Psoas muscle (tissue), 8 donors: Measurements from ENCODE around the gene DACH1. TPM values are rescaled to one million over a fixed set of nuclear protein-coding genes. Genes with fewer than 3 reads are reported as not detected.

ENCODE experiments used
- ATAC-seq, 4 donors: fragments of 200-7000 bp; cut with Tn5 transposase; one replicate each; pipeline ENCODE4 v1.9.1; 2020; ENCODE audit warnings: moderate library complexity in 3 of 4, mild to moderate bottlenecking in 2 of 4
- DNase-seq, 2 donors: peaks; one replicate each; pipeline ENCODE4 v3.0.0-alpha.2; 2020
- H3K27ac ChIP-seq: fragments of 200-600 bp; one replicate; pipeline ENCODE4 v1.8.0; 2022
- H3K27me3 ChIP-seq, 3 donors: fragments of 200-600 bp in 1 of 3; one replicate each; pipeline versions ENCODE4 v1.6.1 to v1.8.0; 2013 to 2022; ENCODE audit warnings: low read length in 2 of 3, mild to moderate bottlenecking in 2 of 3, moderate library complexity in 1 of 3; ENCODE audit not compliant: insufficient read depth in 3 of 3
- H3K36me3 ChIP-seq, 2 donors: fragments of 200-600 bp in 1 of 2; one replicate each; pipeline versions ENCODE4 v1.6.1 to v1.8.0; 2013 to 2022; ENCODE audit warnings: low read depth in 1 of 2, mild to moderate bottlenecking in 1 of 2, moderate library complexity in 1 of 2; ENCODE audit not compliant: insufficient read depth in 1 of 2
- H3K4me1 ChIP-seq: fragments of 200-600 bp; one replicate; pipeline ENCODE4 v1.8.0; 2022
- H3K4me3 ChIP-seq: fragments of 200-600 bp; one replicate; pipeline ENCODE4 v1.8.0; 2022; ENCODE audit warnings: mild to moderate bottlenecking
- H3K9me3 ChIP-seq: fragments of 200-600 bp; one replicate; pipeline ENCODE4 v1.8.0; 2022
- WGBS, 3 donors: extraction: QIAGEN DNeasy Blood & Tissue Kit; methylation state at CpG; one replicate each; pipeline versions ENCODE4 v1.1.6 to v1.1.7; 2013; 5-methylcytosine and 5-hydroxymethylcytosine counted together
- intact Hi-C, 2 donors: fragments of 100-400 bp; cut with DNase I; formaldehyde crosslinking; loops; one replicate each; pipeline versions ENCODE4 v1.11.0 to v1.14.2; 2022
- polyA plus RNA-seq, 3 donors: library from polyadenylated mRNA; stranded (reverse); fragments of 200-250 nt; gene quantifications; one replicate each; pipeline ENCODE4 v1.2.3, GENCODE V29; 2013
- total RNA-seq, 4 donors: library from RNA; stranded (reverse); fragmentation: NEBNext Ultra II Directional in 2 of 4; extraction: Animal tissue kit (Norgen Biotek cat#: 25700) in 2 of 4; gene quantifications; one replicate each; pipeline versions ENCODE4 v1.2.1 to v1.2.4, GENCODE V29; 2021 to 2023
- TF ChIP-seq, protein P1 (sequence below): fragments of 200-600 bp; IDR thresholded peaks from one replicate; pipeline ENCODE4 v1.8.0; 2022; ENCODE audit warnings: antibody characterized with exemption
- donor health status: healthy with polysubstance abuse.
- donor health status: DM: no; HTN: no; CAD: no; lungs with moderate emphysema.
- donor health status: Bipolar disorder and iron deficiency.
- donor health status: healthy.
- donor health status: DM: yes; HTN: yes; CAD: no.
- donor health status: DM: no; HTN: no; CAD: no.
- donor health status: DM: no; HTN: no; CAD: no.
- donor health status: DM: yes; HTN: yes; CAD: no.

Gene DACH1
- total and polyA plus RNA-seq, 7 donors = 0.51 to 3.6 (median 1.1) TPM

DNA sequence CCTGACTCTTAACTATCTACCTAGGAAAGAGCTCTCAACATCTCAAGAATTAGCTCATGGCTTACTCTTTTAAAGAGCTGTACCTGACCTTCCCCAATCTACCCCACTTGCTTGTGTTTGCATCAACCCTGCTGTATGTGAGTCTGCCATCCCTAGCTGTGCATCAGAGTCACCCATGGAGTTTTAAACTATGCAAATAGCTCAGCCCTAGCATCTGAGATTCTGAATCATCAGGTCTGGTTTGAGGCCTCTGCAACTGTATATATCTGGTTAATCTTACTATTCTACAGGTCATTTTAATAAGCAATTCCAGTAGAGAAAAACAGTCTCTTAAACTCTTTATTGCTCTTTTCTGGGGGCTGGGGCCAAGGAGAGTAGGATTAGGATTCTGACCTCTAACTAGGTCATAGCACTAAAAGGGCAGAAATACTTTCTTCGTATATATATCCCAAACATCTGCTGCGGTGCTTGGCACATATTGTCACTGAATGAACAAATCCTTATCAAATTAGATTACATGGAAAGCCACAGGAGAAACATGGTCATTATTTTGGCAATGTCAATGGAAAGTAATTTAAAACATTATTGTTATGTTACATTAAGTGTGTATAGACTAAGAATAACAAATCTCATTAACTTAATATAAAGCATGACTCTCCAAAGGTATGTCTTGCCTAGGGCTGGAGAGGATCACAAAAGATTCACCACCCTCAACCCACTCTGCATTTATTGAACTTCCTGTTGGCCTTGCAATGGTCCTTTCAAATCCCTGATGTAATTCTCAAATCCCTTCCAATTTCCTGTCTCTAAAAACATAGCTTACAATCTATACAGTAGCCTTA lies 232.2 kb downstream of the DACH1 start:
- ATAC-seq = no peak
- no peak overlapping the region for H3K27ac ChIP-seq
- TF ChIP-seq, protein P1, sequence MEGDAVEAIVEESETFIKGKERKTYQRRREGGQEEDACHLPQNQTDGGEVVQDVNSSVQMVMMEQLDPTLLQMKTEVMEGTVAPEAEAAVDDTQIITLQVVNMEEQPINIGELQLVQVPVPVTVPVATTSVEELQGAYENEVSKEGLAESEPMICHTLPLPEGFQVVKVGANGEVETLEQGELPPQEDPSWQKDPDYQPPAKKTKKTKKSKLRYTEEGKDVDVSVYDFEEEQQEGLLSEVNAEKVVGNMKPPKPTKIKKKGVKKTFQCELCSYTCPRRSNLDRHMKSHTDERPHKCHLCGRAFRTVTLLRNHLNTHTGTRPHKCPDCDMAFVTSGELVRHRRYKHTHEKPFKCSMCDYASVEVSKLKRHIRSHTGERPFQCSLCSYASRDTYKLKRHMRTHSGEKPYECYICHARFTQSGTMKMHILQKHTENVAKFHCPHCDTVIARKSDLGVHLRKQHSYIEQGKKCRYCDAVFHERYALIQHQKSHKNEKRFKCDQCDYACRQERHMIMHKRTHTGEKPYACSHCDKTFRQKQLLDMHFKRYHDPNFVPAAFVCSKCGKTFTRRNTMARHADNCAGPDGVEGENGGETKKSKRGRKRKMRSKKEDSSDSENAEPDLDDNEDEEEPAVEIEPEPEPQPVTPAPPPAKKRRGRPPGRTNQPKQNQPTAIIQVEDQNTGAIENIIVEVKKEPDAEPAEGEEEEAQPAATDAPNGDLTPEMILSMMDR = no peak
- H3K4me1 ChIP-seq = no peaks in the 10 kb centered on the region
- H3K9me3 ChIP-seq = no peaks in the 10 kb centered on the region
- H3K4me3 ChIP-seq = no peak overlapping the region
- WGBS, 3 donors = 32 to 36% (median 34%) methylated on average over 2 of the region's 2 CpGs
- DNase-seq = no peak
- no peaks in the 10 kb centered on the region for H3K36me3 ChIP-seq
- no peaks in the 10 kb centered on the region for H3K27me3 ChIP-seq
- intact Hi-C loops = no loop called here

DNA sequence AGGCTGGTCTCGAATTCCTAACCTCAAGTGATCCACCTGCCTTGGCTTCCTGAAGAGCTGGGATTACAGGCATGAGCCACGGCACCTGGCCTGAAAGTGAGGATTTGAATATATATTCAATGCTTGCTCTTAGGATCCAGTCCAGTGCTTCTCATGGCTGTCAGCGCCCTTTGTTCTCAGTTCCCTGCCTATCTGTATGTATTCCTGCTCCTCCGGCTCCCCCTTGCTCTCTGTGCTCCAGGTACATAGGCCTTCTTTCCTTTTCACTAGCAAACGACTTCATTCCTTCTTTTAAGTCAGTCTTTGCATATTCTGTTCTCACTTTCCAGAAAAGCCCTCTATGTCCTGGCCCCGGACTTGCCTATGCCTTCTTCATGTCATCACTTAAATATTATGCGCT lies 232.8 kb downstream of the DACH1 start:
- DNase-seq (no peak), ATAC-seq (no peak)
- no peaks in the 10 kb centered on the region for H3K4me1 ChIP-seq
- WGBS, 3 donors = 91 to 98% (median 92%) methylated on average over 7 of the region's 7 CpGs
- H3K27ac ChIP-seq = no peak overlapping the region
- no peaks in the 10 kb centered on the region for H3K27me3 ChIP-seq
- intact Hi-C loops = no loop called here
- TF ChIP-seq, protein P1 = no peak
- H3K36me3 ChIP-seq = no peaks in the 10 kb centered on the region
- H3K9me3 ChIP-seq = no peaks in the 10 kb centered on the region
- H3K4me3 ChIP-seq = no peak overlapping the region

DNA sequence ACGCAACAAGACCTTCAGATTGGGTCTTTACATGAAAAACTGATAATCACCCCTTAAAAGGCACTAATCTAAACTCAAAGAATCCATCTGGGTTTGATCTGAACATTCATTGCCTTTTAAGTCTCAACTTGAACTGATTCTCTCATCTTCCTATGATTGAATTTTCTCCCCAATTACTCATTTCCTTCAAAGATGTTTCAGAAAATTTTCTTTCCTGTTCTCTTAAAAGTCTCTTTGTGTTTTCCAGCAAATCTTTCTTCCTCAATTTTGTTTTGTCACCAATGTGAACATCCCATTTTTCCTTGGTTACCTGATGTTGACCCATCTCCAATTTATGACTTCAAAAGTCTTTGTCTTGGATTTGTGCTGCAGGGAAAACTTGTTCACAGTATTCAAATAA lies 234.3 kb downstream of the DACH1 start:
- Histone ChIP-seq H3K4me1 (no peaks in the 10 kb centered on the region), H3K36me3 (no peaks in the 10 kb centered on the region), H3K4me3 (no peak overlapping the region), H3K9me3 (no peaks in the 10 kb centered on the region), H3K27me3 (no peaks in the 10 kb centered on the region), H3K27ac (no peak overlapping the region)
- TF ChIP-seq, protein P1 = no peak
- DNase-seq = no peak
- intact Hi-C loops = no loop called here
- no peak for ATAC-seq
- WGBS, 3 donors = 88 to 95% (median 88%) methylated on average over 1 of the region's 1 CpG

DNA sequence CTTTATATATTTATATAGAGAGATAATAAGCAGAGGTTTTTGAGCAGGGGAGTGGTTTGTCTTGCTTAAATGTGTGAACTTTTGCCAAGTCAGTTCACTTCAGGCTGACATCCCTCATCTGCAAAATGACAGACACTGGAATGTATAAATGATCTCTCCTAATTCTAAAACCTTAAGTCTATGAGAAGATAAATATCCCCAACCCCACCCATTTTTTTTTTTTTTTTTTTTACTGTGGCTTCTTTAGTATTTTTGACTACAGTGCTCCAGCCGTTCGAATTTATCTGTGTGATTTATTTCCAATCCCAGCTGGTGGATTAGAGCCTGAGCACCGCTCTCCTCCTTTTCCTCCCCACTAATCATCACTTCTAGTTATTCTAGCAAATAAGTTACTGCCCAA lies 234.8 kb downstream of the DACH1 start:
- Histone ChIP-seq H3K27me3 (no peaks in the 10 kb centered on the region), H3K9me3 (no peaks in the 10 kb centered on the region), H3K27ac (no peak overlapping the region), H3K4me3 (no peak overlapping the region), H3K4me1 (no peaks in the 10 kb centered on the region), H3K36me3 (no peaks in the 10 kb centered on the region)
- no peak for DNase-seq
- TF ChIP-seq, protein P1 = no peak
- intact Hi-C loops = no loop called here
- no peak for ATAC-seq
- 32 to 47% (median 46%) methylated on average over 3 of the region's 3 CpGs for WGBS, 3 donors

DNA sequence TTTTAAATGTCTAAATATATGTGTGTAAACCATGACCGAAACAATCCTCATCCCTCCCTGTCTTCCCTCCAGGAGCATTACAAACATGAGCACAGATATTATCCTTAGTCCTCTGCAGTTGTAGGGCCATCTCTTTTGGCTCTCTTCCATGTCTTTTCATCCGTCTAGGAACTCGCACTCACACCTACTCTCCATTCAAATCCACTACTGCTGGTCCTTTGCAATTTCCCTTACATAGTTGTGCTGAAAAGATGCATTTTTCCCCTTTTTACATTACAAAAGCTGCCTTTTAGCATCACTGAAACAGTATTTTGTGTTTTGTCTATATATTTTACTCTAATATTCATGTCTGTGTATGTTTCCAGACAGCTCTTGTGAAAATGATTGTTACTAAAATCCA lies 237.8 kb downstream of the DACH1 start:
- H3K27ac ChIP-seq = no peak overlapping the region
- intact Hi-C loops = no loop called here

More for the DNA sequence above, 237.8 kb downstream of the DACH1 start:
- 79 to 90% (median 81%) methylated on average over 3 of the region's 3 CpGs for WGBS, 3 donors
- TF ChIP-seq, protein P1 = no peak
- Histone ChIP-seq H3K4me3 (no peak overlapping the region), H3K9me3 (no peaks in the 10 kb centered on the region), H3K4me1 (no peaks in the 10 kb centered on the region), H3K36me3 (no peaks in the 10 kb centered on the region), H3K27me3 (no peaks in the 10 kb centered on the region)
- DNase-seq (no peak), ATAC-seq (no peak)
